Gastrocnemius medialis (tissue), 4 donors: Measurements from ENCODE around the gene LRRC3.

ENCODE experiments used
- POLR2A ChIP-seq, 2 donors: fragments of 450-650 bp; IDR thresholded peaks; one replicate each; pipeline ENCODE4 v1.6.1; 2017; ENCODE audit warnings: antibody characterized with exemption in 2 of 2, mild to moderate bottlenecking in 2 of 2, moderate library complexity in 2 of 2
- TF ChIP-seq, protein P1 (sequence below), 5 experiments: fragments of 450-650 bp in 3 of 5; fragments of 200-600 bp in 2 of 5; sonication (generic) in 2 of 5; IDR thresholded peaks in 4 of 5; conservative IDR thresholded peaks in 1 of 5; 1 replicate in 4 of 5; 2 replicates in 1 of 5; pipeline ENCODE4 v1.5.1; 2016 to 2019; ENCODE audit warnings: antibody characterized with exemption in 5 of 5, mild to moderate bottlenecking in 3 of 5, moderate library complexity in 3 of 5

DNA sequence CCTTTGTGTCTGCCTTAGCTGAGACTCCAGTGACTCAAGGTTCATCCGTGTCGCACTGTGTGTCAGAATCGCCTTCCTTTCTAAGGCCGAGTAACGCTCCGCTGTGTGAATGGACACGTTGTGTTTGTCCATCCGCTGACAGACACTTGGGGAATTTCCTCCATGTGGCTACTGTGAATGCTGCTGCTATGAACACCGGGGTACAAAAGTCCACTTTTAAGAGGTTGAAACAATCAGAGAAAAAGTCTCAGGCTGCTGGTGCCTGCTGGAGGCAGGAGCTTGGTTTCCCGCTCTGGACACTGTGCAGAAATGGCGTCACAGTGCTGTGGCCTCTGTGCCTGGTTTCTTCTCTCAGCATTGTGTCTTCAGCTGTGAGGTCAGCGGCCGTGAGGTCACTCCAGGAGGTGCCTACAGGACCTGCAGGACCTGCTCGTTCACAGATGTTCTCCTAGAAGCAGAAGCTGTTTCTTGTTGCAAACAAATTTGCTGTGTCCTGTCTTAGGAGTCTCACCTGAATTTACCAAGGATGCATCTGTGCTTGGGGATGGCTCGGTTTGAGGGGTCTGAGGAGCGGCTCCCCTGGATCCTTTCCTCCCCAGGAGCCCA lies 50.5 kb downstream of the LRRC3 start:
- TF ChIP-seq, protein P1, sequence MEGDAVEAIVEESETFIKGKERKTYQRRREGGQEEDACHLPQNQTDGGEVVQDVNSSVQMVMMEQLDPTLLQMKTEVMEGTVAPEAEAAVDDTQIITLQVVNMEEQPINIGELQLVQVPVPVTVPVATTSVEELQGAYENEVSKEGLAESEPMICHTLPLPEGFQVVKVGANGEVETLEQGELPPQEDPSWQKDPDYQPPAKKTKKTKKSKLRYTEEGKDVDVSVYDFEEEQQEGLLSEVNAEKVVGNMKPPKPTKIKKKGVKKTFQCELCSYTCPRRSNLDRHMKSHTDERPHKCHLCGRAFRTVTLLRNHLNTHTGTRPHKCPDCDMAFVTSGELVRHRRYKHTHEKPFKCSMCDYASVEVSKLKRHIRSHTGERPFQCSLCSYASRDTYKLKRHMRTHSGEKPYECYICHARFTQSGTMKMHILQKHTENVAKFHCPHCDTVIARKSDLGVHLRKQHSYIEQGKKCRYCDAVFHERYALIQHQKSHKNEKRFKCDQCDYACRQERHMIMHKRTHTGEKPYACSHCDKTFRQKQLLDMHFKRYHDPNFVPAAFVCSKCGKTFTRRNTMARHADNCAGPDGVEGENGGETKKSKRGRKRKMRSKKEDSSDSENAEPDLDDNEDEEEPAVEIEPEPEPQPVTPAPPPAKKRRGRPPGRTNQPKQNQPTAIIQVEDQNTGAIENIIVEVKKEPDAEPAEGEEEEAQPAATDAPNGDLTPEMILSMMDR (IDR thresholded peaks at IDR 0.05 in 4 of 5, conservative IDR thresholded peaks at IDR 0.05 in 1 of 5) = no peak
- no peak for TF ChIP-seq POLR2A (IDR thresholded peaks at IDR 0.05)
